22Rv1 (cell line): ENCODE results near the gene SCO1.

Experiments
- H3K27ac ChIP-seq: fragments of 450-650 bp; 2 replicates; pipeline ENCODE4 v1.5.1; 2017
- ZFX ChIP-seq: fragments of 450-650 bp; IDR thresholded peaks from 2 replicates; pipeline ENCODE4 v1.6.1; 2017; ENCODE audit warnings: antibody characterized with exemption, borderline replicate concordance
- TF ChIP-seq, protein P1 (sequence below): fragments of 450-650 bp; IDR thresholded peaks from 2 replicates; pipeline ENCODE4 v1.5.1; 2017; ENCODE audit warnings: mild to moderate bottlenecking

Gene SCO1

DNA sequence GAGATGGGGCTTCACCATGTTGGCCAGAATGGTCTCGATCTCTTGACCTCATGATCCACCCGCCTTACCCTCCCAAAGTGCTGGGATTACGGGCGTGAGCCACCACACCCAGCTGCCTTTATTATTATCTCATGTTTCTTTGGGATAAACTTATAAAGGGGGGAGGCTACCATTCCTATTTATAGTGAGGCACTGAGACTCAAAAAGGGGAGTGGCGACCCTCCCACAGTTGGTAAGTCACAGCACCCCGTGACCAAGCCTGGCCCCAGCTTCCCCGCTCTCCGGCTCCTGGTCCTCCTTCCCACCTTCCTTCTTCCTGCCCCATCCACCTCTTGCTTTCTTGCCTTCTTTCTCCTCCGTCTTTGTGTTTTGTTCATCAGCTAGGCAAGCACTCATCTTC, 45.4 kb downstream of the SCO1 start:
- H3K27ac ChIP-seq: no peak overlapping the region
- no peak for TF ChIP-seq ZFX
- TF ChIP-seq, protein P1, sequence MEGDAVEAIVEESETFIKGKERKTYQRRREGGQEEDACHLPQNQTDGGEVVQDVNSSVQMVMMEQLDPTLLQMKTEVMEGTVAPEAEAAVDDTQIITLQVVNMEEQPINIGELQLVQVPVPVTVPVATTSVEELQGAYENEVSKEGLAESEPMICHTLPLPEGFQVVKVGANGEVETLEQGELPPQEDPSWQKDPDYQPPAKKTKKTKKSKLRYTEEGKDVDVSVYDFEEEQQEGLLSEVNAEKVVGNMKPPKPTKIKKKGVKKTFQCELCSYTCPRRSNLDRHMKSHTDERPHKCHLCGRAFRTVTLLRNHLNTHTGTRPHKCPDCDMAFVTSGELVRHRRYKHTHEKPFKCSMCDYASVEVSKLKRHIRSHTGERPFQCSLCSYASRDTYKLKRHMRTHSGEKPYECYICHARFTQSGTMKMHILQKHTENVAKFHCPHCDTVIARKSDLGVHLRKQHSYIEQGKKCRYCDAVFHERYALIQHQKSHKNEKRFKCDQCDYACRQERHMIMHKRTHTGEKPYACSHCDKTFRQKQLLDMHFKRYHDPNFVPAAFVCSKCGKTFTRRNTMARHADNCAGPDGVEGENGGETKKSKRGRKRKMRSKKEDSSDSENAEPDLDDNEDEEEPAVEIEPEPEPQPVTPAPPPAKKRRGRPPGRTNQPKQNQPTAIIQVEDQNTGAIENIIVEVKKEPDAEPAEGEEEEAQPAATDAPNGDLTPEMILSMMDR: no peak

DNA sequence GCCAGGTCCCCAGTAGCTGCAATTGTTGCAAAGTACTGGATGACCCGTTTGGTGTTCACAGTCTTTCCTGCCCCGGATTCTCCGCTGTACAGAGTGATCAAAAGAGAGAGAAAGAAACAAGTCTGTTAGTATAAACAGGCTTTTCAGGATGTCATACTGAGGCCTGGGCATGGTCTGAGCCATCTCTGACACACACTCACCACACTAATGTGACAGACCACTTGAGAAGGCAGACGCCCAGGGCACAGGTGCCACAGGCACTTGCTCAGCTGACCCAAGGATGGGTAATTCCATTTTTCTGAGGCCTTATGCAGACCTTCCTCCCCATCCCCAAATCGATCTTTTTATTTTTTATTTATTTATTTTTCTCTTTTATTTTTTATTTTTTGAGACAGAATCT, 47.7 kb downstream of the SCO1 start:
- H3K27ac ChIP-seq: no peak overlapping the region
- TF ChIP-seq, protein P1: no peak
- TF ChIP-seq ZFX: no peak

DNA sequence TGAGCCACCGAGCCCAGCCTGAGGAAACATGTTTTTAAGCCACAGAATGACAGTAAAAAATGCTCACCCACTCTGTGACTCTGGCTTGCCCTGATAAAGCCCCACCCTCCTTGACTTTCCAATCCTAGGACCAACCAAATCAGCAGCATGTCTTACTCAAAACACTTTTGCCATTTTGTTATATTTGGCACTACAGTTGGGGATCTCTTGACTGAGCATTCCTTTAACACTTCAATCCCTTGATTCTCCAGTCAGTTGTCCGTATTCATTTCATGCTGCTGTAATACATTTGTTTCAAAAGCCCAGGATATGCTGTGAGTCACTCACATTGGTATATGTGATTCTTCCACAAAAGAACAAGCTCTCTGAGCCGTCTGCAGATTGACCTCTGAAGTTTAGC, 48.4 kb downstream of the SCO1 start:
- no peak overlapping the region for H3K27ac ChIP-seq
- TF ChIP-seq, protein P1: no peak
- no peak for TF ChIP-seq ZFX

DNA sequence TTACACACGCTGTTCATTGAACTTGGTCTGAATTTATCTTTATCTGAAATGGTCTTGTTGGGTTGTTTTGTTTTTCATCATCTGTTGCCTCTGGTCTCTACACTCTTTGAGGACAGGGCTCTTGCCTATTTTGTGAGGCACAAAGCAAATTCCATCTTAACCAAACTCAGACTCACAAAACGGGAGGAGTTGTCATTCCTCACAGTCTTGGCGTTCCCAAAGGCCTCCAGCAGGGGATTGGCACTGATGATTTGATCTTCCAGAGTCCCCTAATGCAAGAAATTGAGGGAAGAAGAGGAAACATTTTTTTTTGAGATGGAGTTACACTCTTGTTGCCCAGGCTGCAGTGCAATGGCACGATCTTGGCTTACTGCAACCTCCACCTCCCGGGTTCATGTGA, 49.0 kb downstream of the SCO1 start:
- H3K27ac ChIP-seq: no peak overlapping the region
- TF ChIP-seq, protein P1: no peak
- no peak for TF ChIP-seq ZFX

DNA sequence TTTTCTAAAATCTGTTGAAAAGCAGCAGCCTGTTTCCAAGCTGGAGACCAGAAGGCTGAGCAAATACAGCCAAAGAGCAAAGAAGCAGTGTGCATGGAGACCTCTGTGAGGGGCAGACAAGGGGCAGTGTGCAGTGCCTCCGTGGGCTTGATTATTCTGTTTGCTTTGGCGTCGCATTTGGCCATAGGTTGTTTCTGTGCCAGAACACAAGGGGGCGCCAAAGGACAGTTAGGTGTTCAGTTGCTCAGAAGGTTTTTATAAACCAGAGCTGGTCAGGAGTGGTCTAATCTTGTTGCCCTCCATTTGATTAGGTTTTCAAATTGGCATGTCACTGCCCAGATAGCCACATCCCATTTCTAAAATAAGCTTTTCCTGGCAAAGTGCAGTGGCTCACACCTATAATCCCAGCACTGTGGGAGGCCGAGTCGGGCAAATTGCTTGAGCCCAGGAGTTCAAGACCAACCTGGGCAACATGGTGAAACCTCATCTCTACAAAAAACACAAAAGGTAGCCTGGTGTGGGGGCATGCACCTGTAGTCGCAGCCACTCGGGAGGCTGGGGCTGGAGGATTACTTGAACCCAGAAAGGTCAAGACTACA, 50.8 kb downstream of the SCO1 start:
- TF ChIP-seq, protein P1: peak; percentile 90
- TF ChIP-seq ZFX: no peak
- no peak overlapping the region for H3K27ac ChIP-seq

DNA sequence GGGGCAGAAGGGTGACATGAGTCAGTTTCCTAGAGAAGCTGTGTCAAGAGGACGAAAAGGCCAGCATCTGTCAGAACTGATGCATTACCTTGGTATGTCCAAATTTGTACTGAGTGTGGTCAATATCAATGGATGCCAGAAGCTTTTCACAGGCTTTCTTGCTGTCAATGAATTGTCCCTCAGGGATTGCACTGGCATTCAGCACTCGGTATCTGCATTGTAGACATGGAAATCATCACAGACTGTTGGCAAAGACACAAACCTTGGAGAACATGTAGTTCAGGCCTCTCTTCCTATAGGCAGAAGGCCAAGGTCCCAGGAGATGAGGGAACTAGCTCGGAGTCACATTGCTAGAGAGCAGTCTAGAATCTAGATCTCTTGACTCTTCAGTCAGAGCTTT, 56.9 kb downstream of the SCO1 start:
- no peak overlapping the region for H3K27ac ChIP-seq
- TF ChIP-seq, protein P1: no peak
- TF ChIP-seq ZFX: no peak

DNA sequence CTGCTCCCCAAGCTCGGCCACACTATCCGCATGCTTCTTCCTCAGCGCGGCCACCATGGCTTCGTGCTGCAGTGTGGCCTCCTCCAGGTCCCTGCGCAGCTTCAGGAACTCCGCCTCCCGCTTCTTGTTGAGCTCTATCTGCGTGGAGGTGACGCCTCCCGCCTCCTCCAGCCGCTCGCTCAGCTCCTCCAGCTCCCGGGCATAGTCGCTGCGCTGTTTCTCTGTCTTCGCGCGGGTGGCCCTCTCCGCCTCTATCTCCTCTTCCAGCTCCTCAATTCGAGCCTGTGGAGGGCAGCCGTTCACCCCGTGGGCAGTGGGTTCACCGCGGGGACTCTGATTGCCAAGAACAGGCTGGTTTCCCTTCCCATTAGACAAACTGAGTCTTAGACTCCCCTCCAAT, 59.2 kb downstream of the SCO1 start:
- TF ChIP-seq ZFX: no peak
- TF ChIP-seq, protein P1: no peak
- no peak overlapping the region for H3K27ac ChIP-seq
